ENCODE data around the gene ATP6V0D1.
"Not testable (repeated sequence)": the region's sequence is repeated elsewhere in the genome, so short reads cannot be mapped to it uniquely, and the experiment has no call there.

ATP6V0D1 gene

GRCh38 chr16:67417333-67418061 is 63.5 kb downstream of the ATP6V0D1 start:
- no peak for DNase-seq (ENCODE audit: low read depth, low spot score)
- Histone ChIP-seq H3K9me3 (ENCODE audit: low read depth, low read length) (no peaks in the 10 kb centered on the region), H3K4me3 (no peak overlapping the region), H3K9ac (ENCODE audit: insufficient read length) (no peak overlapping the region), H3K36me3 (ENCODE audit: insufficient read depth, low read length) (no peaks in the 10 kb centered on the region), H3K27ac (no peak overlapping the region)
- TF ChIP-seq EZH2 (IDR thresholded peaks at IDR 0.05) (no peak), POLR2AphosphoS5 (IDR thresholded peaks at IDR 0.05; ENCODE audit: borderline replicate concordance, low read depth, low read length) (no peak), FOXP2 (optimal IDR thresholded peaks at IDR 0.05; ENCODE audit: control extremely low read depth, extremely low read length, insufficient read depth) (no peak)

GRCh38 chr16:67415872-67416793 is 64.8 kb downstream of the ATP6V0D1 start, which contains the start of gene ZDHHC1:
Gene ZDHHC1, minus strand, starts transcription at chr16:67416477. Its CDS starts 8,702 bp downstream, at chr16:67407775.
- Histone ChIP-seq H3K36me3 (ENCODE audit: insufficient read depth, low read length) (no peaks in the 10 kb centered on the region), H3K4me3 (peak within 1 kb of the TSS; percentile 48), H3K27ac (no peak within 1 kb of the TSS), H3K9me3 (ENCODE audit: low read depth, low read length) (no peaks in the 10 kb centered on the region), H3K9ac (ENCODE audit: insufficient read length) (no peak within 1 kb of the TSS)
- no peak for DNase-seq (ENCODE audit: low read depth, low spot score)
- TF ChIP-seq EZH2 (IDR thresholded peaks at IDR 0.05) (no peak), FOXP2 (optimal IDR thresholded peaks at IDR 0.05; ENCODE audit: control extremely low read depth, extremely low read length, insufficient read depth) (no peak)

- not testable (repeated sequence) for H3K27ac ChIP-seq; H3K9me3 ChIP-seq (ENCODE audit: low read depth, low read length); H3K9ac ChIP-seq (ENCODE audit: insufficient read length); H3K36me3 ChIP-seq (ENCODE audit: insufficient read depth, low read length); DNase-seq (ENCODE audit: low read depth, low spot score); H3K4me3 ChIP-seq
These were observed 65.5 kb downstream of the ATP6V0D1 start for GRCh38 chr16:67415421-67415820.

- no peak for TF ChIP-seq POLR2AphosphoS5 (IDR thresholded peaks at IDR 0.05; ENCODE audit: borderline replicate concordance, low read depth, low read length)
- no peak for TF ChIP-seq EZH2 (IDR thresholded peaks at IDR 0.05)
- TF ChIP-seq FOXP2 (optimal IDR thresholded peaks at IDR 0.05; ENCODE audit: control extremely low read depth, extremely low read length, insufficient read depth) = no peak
- no peaks in the 10 kb centered on the region for H3K36me3 ChIP-seq (ENCODE audit: insufficient read depth, low read length)
- DNase-seq (ENCODE audit: low read depth, low spot score) = no peak
- H3K9me3 ChIP-seq (ENCODE audit: low read depth, low read length) = no peaks in the 10 kb centered on the region
- H3K9ac ChIP-seq (ENCODE audit: insufficient read length) = no peak overlapping the region
- H3K27ac ChIP-seq = no peak overlapping the region
- no peak overlapping the region for H3K4me3 ChIP-seq
These were observed 66.7 kb downstream of the ATP6V0D1 start for GRCh38 chr16:67413978-67414911.

- no peaks in the 10 kb centered on the region for H3K36me3 ChIP-seq (ENCODE audit: insufficient read depth, low read length)
- no peak for DNase-seq (ENCODE audit: low read depth, low spot score)
- H3K9me3 ChIP-seq (ENCODE audit: low read depth, low read length) = no peaks in the 10 kb centered on the region
- TF ChIP-seq FOXP2 (optimal IDR thresholded peaks at IDR 0.05; ENCODE audit: control extremely low read depth, extremely low read length, insufficient read depth) (no peak), POLR2AphosphoS5 (IDR thresholded peaks at IDR 0.05; ENCODE audit: borderline replicate concordance, low read depth, low read length) (no peak), EZH2 (IDR thresholded peaks at IDR 0.05) (no peak)
- H3K4me3 ChIP-seq = no peak overlapping the region
- no peak overlapping the region for H3K27ac ChIP-seq
- no peak overlapping the region for H3K9ac ChIP-seq (ENCODE audit: insufficient read length)
These were observed 68.7 kb downstream of the ATP6V0D1 start for GRCh38 chr16:67412294-67412693.

GRCh38 chr16:67411339-67411738 is 69.6 kb downstream of the ATP6V0D1 start:
- no peak for DNase-seq (ENCODE audit: low read depth, low spot score)
- Histone ChIP-seq H3K9me3 (ENCODE audit: low read depth, low read length) (no peaks in the 10 kb centered on the region), H3K36me3 (ENCODE audit: insufficient read depth, low read length) (no peaks in the 10 kb centered on the region), H3K4me3 (no peak overlapping the region), H3K9ac (ENCODE audit: insufficient read length) (no peak overlapping the region), H3K27ac (no peak overlapping the region)
- TF ChIP-seq FOXP2 (optimal IDR thresholded peaks at IDR 0.05; ENCODE audit: control extremely low read depth, extremely low read length, insufficient read depth) (no peak), POLR2AphosphoS5 (IDR thresholded peaks at IDR 0.05; ENCODE audit: borderline replicate concordance, low read depth, low read length) (no peak), EZH2 (IDR thresholded peaks at IDR 0.05) (no peak)

GRCh38 chr16:67409631-67410030 is 71.3 kb downstream of the ATP6V0D1 start:
- Histone ChIP-seq H3K9me3 (ENCODE audit: low read depth, low read length) (no peaks in the 10 kb centered on the region), H3K9ac (ENCODE audit: insufficient read length) (no peak overlapping the region), H3K36me3 (ENCODE audit: insufficient read depth, low read length) (no peaks in the 10 kb centered on the region), H3K27ac (no peak overlapping the region), H3K4me3 (no peak overlapping the region)
- no peak for DNase-seq (ENCODE audit: low read depth, low spot score)
- no peak for TF ChIP-seq EZH2 (IDR thresholded peaks at IDR 0.05)
- no peak for TF ChIP-seq POLR2AphosphoS5 (IDR thresholded peaks at IDR 0.05; ENCODE audit: borderline replicate concordance, low read depth, low read length)
- TF ChIP-seq FOXP2 (optimal IDR thresholded peaks at IDR 0.05; ENCODE audit: control extremely low read depth, extremely low read length, insufficient read depth) = no peak
